ENCODE data around the gene RHBDD2. TPM values are rescaled to one million over a fixed set of nuclear protein-coding genes. Genes with fewer than 3 reads are reported as not detected.
"Not testable (repeated sequence)": the region's sequence is repeated elsewhere in the genome, so short reads cannot be mapped to it uniquely, and the experiment has no call there.

RHBDD2 gene
- total and polyA plus RNA-seq, 9 donors = 9.1 to 27.2 (median 20.9) TPM

GRCh38 chr7:75905785-75906604 is 27.2 kb downstream of the RHBDD2 start:
- Histone ChIP-seq H3K4me3 (ENCODE audit: low read length) (no peak overlapping the region), H3K4me1 (ENCODE audit: control insufficient read depth, insufficient read depth, low read length) (peaks cover 12% of the 10 kb centered on the region), H3K36me3 (ENCODE audit: control insufficient read depth, insufficient read depth, low read length) (no peaks in the 10 kb centered on the region), H3K9me3 (replicated peaks; ENCODE audit: control insufficient read depth, low read depth, low read length) (no peaks in the 10 kb centered on the region), H3K27me3 (ENCODE audit: control insufficient read depth, insufficient read depth, low read length) (no peaks in the 10 kb centered on the region), H3K27ac (ENCODE audit: low read length) (no peak overlapping the region)
- 32% methylated on average over 4 of the region's 17 CpGs for WGBS (ENCODE audit: insufficient coverage)
- peak; percentile 65 for DNase-seq

GRCh38 chr7:75906991-75907667 is 28.3 kb downstream of the RHBDD2 start:
- H3K4me1 ChIP-seq (ENCODE audit: control insufficient read depth, insufficient read depth, low read length) = peaks cover 12% of the 10 kb centered on the region
- H3K27ac ChIP-seq (ENCODE audit: low read length) = no peak overlapping the region
- H3K9me3 ChIP-seq (replicated peaks; ENCODE audit: control insufficient read depth, low read depth, low read length) = no peaks in the 10 kb centered on the region
- no peaks in the 10 kb centered on the region for H3K36me3 ChIP-seq (ENCODE audit: control insufficient read depth, insufficient read depth, low read length)
- no peak for DNase-seq
- H3K4me3 ChIP-seq (ENCODE audit: low read length) = no peak overlapping the region
- no peaks in the 10 kb centered on the region for H3K27me3 ChIP-seq (ENCODE audit: control insufficient read depth, insufficient read depth, low read length)
- WGBS (ENCODE audit: insufficient coverage) = 88% methylated on average over 5 of the region's 10 CpGs

GRCh38 chr7:75907668-75908039 is 28.8 kb downstream of the RHBDD2 start:
- not testable (repeated sequence) for H3K36me3 ChIP-seq (ENCODE audit: control insufficient read depth, insufficient read depth, low read length); H3K9me3 ChIP-seq (replicated peaks; ENCODE audit: control insufficient read depth, low read depth, low read length); DNase-seq; H3K27ac ChIP-seq (ENCODE audit: low read length); H3K4me3 ChIP-seq (ENCODE audit: low read length); H3K27me3 ChIP-seq (ENCODE audit: control insufficient read depth, insufficient read depth, low read length)
- WGBS (ENCODE audit: insufficient coverage) = 100% methylated on average over 4 of the region's 9 CpGs
- peaks cover 12% of the 10 kb centered on the region for H3K4me1 ChIP-seq (ENCODE audit: control insufficient read depth, insufficient read depth, low read length)

GRCh38 chr7:75909521-75910132 is 30.8 kb downstream of the RHBDD2 start:
- no peak overlapping the region for H3K4me3 ChIP-seq (ENCODE audit: low read length)
- no peaks in the 10 kb centered on the region for H3K9me3 ChIP-seq (replicated peaks; ENCODE audit: control insufficient read depth, low read depth, low read length)
- no peaks in the 10 kb centered on the region for H3K36me3 ChIP-seq (ENCODE audit: control insufficient read depth, insufficient read depth, low read length)
- DNase-seq = no peak
- H3K27me3 ChIP-seq (ENCODE audit: control insufficient read depth, insufficient read depth, low read length) = no peaks in the 10 kb centered on the region
- peaks cover 16% of the 10 kb centered on the region for H3K4me1 ChIP-seq (ENCODE audit: control insufficient read depth, insufficient read depth, low read length)
- H3K27ac ChIP-seq (ENCODE audit: low read length) = no peak overlapping the region
- 78% methylated on average over 3 of the region's 5 CpGs for WGBS (ENCODE audit: insufficient coverage)

- H3K36me3 ChIP-seq (ENCODE audit: control insufficient read depth, insufficient read depth, low read length); H3K27me3 ChIP-seq (ENCODE audit: control insufficient read depth, insufficient read depth, low read length); H3K9me3 ChIP-seq (replicated peaks; ENCODE audit: control insufficient read depth, low read depth, low read length); DNase-seq; H3K27ac ChIP-seq (ENCODE audit: low read length); H3K4me3 ChIP-seq (ENCODE audit: low read length): not testable (repeated sequence)
- WGBS (ENCODE audit: insufficient coverage) = 62% methylated on average over 2 of the region's 12 CpGs
- peaks cover 16% of the 10 kb centered on the region for H3K4me1 ChIP-seq (ENCODE audit: control insufficient read depth, insufficient read depth, low read length)
Measured at GRCh38 chr7:75911186-75911585, 32.4 kb downstream of the RHBDD2 start.

GRCh38 chr7:75913437-75913836 is 34.6 kb downstream of the RHBDD2 start:
- DNase-seq = no peak
- WGBS (ENCODE audit: insufficient coverage) = 92% methylated on average over 2 of the region's 6 CpGs
- H3K4me3 ChIP-seq (ENCODE audit: low read length) = no peak overlapping the region
- peaks cover 3% of the 10 kb centered on the region for H3K36me3 ChIP-seq (ENCODE audit: control insufficient read depth, insufficient read depth, low read length)
- peaks cover 19% of the 10 kb centered on the region for H3K4me1 ChIP-seq (ENCODE audit: control insufficient read depth, insufficient read depth, low read length)
- H3K9me3 ChIP-seq (replicated peaks; ENCODE audit: control insufficient read depth, low read depth, low read length) = no peaks in the 10 kb centered on the region
- H3K27ac ChIP-seq (ENCODE audit: low read length) = no peak overlapping the region
- H3K27me3 ChIP-seq (ENCODE audit: control insufficient read depth, insufficient read depth, low read length) = no peaks in the 10 kb centered on the region

- peak; percentile 25 for DNase-seq
- Histone ChIP-seq H3K9me3 (replicated peaks; ENCODE audit: control insufficient read depth, low read depth, low read length) (no peaks in the 10 kb centered on the region), H3K4me3 (ENCODE audit: low read length) (peak overlapping the region; percentile 92), H3K4me1 (ENCODE audit: control insufficient read depth, insufficient read depth, low read length) (peaks cover 19% of the 10 kb centered on the region), H3K36me3 (ENCODE audit: control insufficient read depth, insufficient read depth, low read length) (peaks cover 7% of the 10 kb centered on the region), H3K27ac (ENCODE audit: low read length) (peak overlapping the region; percentile 89), H3K27me3 (ENCODE audit: control insufficient read depth, insufficient read depth, low read length) (no peaks in the 10 kb centered on the region)
- WGBS (ENCODE audit: insufficient coverage) = 12% methylated on average over 10 of the region's 18 CpGs
Measured at GRCh38 chr7:75914169-75914654, 35.4 kb downstream of the RHBDD2 start.

- H3K4me3 ChIP-seq (ENCODE audit: low read length) = peak within 1 kb of the TSS; percentile 97
- under 1% methylated on average over 82 of the region's 82 CpGs for WGBS (ENCODE audit: insufficient coverage)
- peaks cover 7% of the 10 kb centered on the region for H3K36me3 ChIP-seq (ENCODE audit: control insufficient read depth, insufficient read depth, low read length)
- no peaks in the 10 kb centered on the region for H3K9me3 ChIP-seq (replicated peaks; ENCODE audit: control insufficient read depth, low read depth, low read length)
- H3K4me1 ChIP-seq (ENCODE audit: control insufficient read depth, insufficient read depth, low read length) = peaks cover 19% of the 10 kb centered on the region
- no peaks in the 10 kb centered on the region for H3K27me3 ChIP-seq (ENCODE audit: control insufficient read depth, insufficient read depth, low read length)
- peak; percentile 97 for DNase-seq
- H3K27ac ChIP-seq (ENCODE audit: low read length) = peak within 1 kb of the TSS; percentile 89
Measured at GRCh38 chr7:75914655-75915415, 36.0 kb downstream of the RHBDD2 start, which contains the start of gene POR. TSS of gene POR (plus strand) at chr7:75915155. CDS start at chr7:75954002, 38,847 bp downstream.

GRCh38 chr7:75915416-75916156 is 36.8 kb downstream of the RHBDD2 start:
- H3K4me1 ChIP-seq (ENCODE audit: control insufficient read depth, insufficient read depth, low read length) = peaks cover 19% of the 10 kb centered on the region
- DNase-seq = peak; percentile 36
- no peaks in the 10 kb centered on the region for H3K27me3 ChIP-seq (ENCODE audit: control insufficient read depth, insufficient read depth, low read length)
- H3K27ac ChIP-seq (ENCODE audit: low read length) = peak overlapping the region; percentile 51
- WGBS (ENCODE audit: insufficient coverage) = under 1% methylated on average over 21 of the region's 32 CpGs
- peak overlapping the region; percentile 97 for H3K4me3 ChIP-seq (ENCODE audit: low read length)
- H3K36me3 ChIP-seq (ENCODE audit: control insufficient read depth, insufficient read depth, low read length) = peaks cover 10% of the 10 kb centered on the region
- no peaks in the 10 kb centered on the region for H3K9me3 ChIP-seq (replicated peaks; ENCODE audit: control insufficient read depth, low read depth, low read length)

All from muscle of leg (tissue), 11 donors.